Glutamatergic neuron (in vitro differentiated cells): ENCODE measurements around the gene LRGUK. TPM values are rescaled to one million over a fixed set of nuclear protein-coding genes. Genes with fewer than 3 reads are reported as not detected.
A peak's percentile ranks its signal among the peaks of the same experiment; 100 is the strongest.
"Not testable (repeated sequence)": the region's sequence is repeated elsewhere in the genome, so short reads cannot be mapped to it uniquely, and the experiment has no call there.

Experiments
- DNase-seq: peaks from one replicate; pipeline ENCODE4 v3.0.0; 2022
- H3K27ac Mint-ChIP-seq: one replicate; pipeline ENCODE4 v1.8.0; 2020; ENCODE audit warnings: mild to moderate bottlenecking, mixed read lengths, inconsistent platforms; ENCODE audit not compliant: unreplicated experiment
- H3K27me3 Mint-ChIP-seq: one replicate; pipeline ENCODE4 v1.8.0; 2020; ENCODE audit warnings: mild to moderate bottlenecking, moderate library complexity, mixed read lengths, inconsistent platforms; ENCODE audit not compliant: unreplicated experiment
- H3K36me3 Mint-ChIP-seq: one replicate; pipeline ENCODE4 v1.8.0; 2020; ENCODE audit warnings: mild to moderate bottlenecking, mixed read lengths, inconsistent platforms; ENCODE audit not compliant: unreplicated experiment
- H3K4me1 Mint-ChIP-seq: one replicate; pipeline ENCODE4 v1.8.0; 2020; ENCODE audit warnings: mild to moderate bottlenecking, low read depth, mixed read lengths, inconsistent platforms; ENCODE audit not compliant: unreplicated experiment
- H3K4me3 Mint-ChIP-seq: one replicate; pipeline ENCODE4 v1.8.0; 2020; ENCODE audit warnings: mild to moderate bottlenecking, mixed read lengths, inconsistent platforms; ENCODE audit not compliant: unreplicated experiment
- H3K9me3 Mint-ChIP-seq: one replicate; pipeline ENCODE4 v1.8.0; 2020; ENCODE audit warnings: mild to moderate bottlenecking, moderate library complexity, mixed read lengths, inconsistent platforms; ENCODE audit not compliant: unreplicated experiment
- CTCF ChIP-seq: fragments of 200-600 bp; sonication (generic); IDR thresholded peaks from one replicate; pipeline ENCODE4 v1.5.0; 2021; ENCODE audit not compliant: partially characterized antibody, unreplicated experiment
- long read RNA-seq: library from polyadenylated mRNA; unstranded; transcript quantifications from one replicate; pipeline ENCODE4 v2.0.0, GENCODE V29; 2020; ENCODE audit not compliant: unreplicated experiment
- total RNA-seq: library from RNA; stranded (reverse); fragmentation: NEBNext Ultra II Directional; extraction: Animal tissue kit (Norgen Biotek cat#: 25700); gene quantifications from one replicate; pipeline ENCODE4 v1.2.1, GENCODE V29; 2021; ENCODE audit not compliant: unreplicated experiment

Gene LRGUK
- total RNA-seq: 0.81 TPM
- long read RNA-seq: 0 reads

DNA sequence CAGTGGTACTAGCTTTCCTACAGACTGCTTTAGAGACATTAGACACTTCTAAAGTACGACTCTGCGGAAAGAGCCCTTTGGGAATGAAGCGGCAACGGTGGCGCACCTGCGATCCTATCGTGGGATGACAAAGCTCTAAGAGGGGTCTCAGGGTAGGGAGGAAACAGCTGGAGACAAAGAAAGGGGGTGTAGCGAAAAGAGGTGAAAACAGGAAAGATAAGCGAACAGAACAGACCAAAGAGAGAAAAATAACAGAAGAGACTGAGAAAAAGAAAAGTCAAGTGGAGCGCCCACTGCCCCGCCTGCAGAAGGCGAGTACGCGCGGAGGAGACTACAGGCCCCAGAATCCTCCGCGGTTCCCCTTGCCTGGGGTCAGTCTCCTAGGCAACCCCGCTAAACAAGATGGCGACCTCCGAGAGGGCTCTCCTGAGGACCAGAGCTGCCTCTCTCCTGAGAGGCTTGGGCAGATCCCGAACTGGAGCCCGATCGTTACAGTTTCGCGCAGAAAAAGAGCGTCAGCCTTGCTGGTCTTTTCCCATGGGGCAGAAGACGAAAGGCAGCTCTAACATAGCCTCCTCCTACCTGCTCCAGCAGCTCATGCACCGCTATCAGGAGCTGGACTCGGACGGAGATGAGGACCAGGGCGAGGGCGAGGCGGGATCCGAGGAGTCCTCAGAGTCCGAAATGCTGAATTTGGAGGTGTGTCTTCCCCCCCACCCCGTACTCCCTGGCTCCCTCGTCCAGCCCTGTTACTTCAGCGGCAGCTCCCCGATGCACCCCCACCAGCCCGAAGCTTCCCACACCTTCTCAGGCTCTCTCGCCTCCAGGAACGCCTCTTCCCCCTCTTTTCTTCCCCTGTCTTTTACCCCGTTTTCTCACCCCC is at the start of gene LRGUK:
Gene LRGUK (plus strand): TSS at position 375 of the 883 bp plus-strand sequence. CDS start 28 bp downstream, at position 403.
- H3K4me3 Mint-ChIP-seq: peak within 1 kb of the TSS; percentile 94
- H3K27me3 Mint-ChIP-seq: no peaks in the 10 kb centered on the region
- DNase-seq: peak; percentile 89
- H3K4me1 Mint-ChIP-seq: peaks cover 11% of the 10 kb centered on the region
- no peaks in the 10 kb centered on the region for H3K9me3 Mint-ChIP-seq
- H3K27ac Mint-ChIP-seq: peak within 1 kb of the TSS; percentile 89
- no peaks in the 10 kb centered on the region for H3K36me3 Mint-ChIP-seq
- no peak for TF ChIP-seq CTCF

DNA sequence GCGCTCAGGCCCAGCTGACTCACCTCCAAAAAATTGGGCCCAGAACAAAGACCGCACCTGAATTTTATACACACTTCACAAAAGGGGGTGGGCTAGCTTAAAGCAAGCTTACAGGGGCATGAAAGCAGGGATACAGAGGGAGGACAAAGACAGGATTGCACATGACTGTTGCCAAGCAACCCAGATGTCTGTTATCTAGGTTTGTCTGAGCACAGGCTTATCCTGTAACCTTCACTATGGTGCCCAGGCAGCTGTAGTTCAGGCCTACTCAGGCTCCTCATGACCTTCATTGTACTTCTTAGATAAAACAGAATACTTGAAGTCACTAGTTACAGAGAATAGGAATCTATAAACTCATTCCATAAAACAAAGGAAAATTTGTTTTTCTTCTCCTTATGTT is 49.6 kb upstream of the LRGUK start:
- not testable (repeated sequence) for H3K27ac Mint-ChIP-seq, H3K27me3 Mint-ChIP-seq, H3K4me1 Mint-ChIP-seq, DNase-seq, H3K9me3 Mint-ChIP-seq, H3K4me3 Mint-ChIP-seq
- peaks cover 23% of the 10 kb centered on the region for H3K36me3 Mint-ChIP-seq

DNA sequence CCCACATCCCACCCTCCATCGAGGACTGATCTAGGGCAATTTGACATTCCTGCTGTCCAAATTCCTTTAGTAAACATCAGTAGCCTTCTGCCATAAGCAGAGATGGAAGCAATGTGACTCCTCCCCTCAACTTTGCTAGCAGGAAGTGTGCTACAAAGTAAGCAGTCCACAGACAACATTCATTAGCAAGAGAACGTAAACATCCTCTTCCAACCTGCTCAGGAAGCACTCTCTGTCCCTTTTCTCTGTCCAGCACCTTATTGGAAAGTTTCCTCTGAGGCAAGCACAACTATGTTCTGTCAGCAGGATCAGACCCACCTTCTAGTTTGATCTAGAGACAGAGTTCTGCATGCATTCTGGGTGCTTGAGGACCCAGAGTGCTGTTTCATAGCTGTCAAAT is 48.1 kb upstream of the LRGUK start:
- Mint-ChIP-seq H3K27me3 (peaks cover 2% of the 10 kb centered on the region), H3K27ac (no peak overlapping the region), H3K4me3 (no peak overlapping the region), H3K4me1 (no peaks in the 10 kb centered on the region), H3K9me3 (peaks cover 6% of the 10 kb centered on the region), H3K36me3 (peaks cover 29% of the 10 kb centered on the region)
- TF ChIP-seq CTCF: no peak
- DNase-seq: no peak

DNA sequence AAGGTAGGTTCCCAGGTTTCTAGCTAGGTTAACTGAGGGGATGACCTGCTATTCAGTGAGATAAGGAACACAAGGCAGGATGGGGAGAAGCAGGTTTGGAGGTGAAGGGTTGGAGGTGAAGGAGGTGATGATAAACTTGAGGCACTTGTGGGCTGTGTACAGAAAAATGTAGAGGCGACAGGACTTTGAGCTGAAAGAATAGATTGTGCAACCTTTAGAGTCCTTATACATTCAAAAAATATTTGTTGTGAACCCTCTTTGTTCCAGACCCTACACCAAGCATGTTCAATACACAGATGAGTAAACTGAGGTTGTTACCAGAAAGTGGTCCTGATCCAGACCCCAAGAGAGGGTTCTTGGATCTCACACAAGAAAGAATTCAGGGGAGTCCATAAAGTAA is 45.4 kb upstream of the LRGUK start:
- TF ChIP-seq CTCF: no peak
- H3K4me3 Mint-ChIP-seq: no peak overlapping the region
- no peak overlapping the region for H3K27ac Mint-ChIP-seq
- no peak for DNase-seq
- peaks cover 2% of the 10 kb centered on the region for H3K9me3 Mint-ChIP-seq
- peaks cover 16% of the 10 kb centered on the region for H3K36me3 Mint-ChIP-seq
- H3K27me3 Mint-ChIP-seq: peaks cover 2% of the 10 kb centered on the region
- H3K4me1 Mint-ChIP-seq: no peaks in the 10 kb centered on the region

DNA sequence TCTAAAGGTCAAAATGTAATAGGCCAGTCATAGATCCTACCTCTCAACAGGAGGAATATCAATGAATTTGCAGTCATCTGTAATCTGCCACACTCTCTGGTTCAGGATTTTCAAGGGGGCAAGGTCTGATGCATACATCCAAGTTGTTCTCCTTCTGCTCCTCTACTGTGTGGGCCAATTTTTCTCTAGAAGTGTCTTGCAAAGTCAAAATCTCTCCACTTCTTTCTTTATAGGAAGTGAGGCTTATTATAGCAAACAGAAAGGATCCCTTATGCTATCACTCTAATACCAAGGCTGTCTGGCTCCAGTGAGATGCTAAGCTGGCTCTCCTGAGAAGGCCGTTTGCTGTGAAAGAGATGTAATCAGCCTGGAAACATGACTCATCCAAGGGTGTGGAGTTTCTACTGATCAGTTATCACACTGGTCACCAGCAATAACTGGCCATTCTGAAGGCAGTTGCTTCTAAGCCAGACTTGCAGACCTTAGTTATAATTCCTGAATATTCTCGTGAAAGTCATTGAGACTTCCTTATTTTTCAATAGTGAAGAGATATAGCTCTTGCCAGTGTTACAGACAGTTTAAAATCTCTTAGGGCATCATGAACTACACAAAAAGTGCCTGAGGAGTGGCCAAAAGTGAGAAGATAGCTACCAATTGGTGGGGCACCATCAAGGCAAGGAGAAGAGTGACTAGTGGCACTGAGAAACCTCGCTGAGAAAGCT is 43.2 kb upstream of the LRGUK start:
- Mint-ChIP-seq H3K4me1 (no peaks in the 10 kb centered on the region), H3K9me3 (peaks cover 2% of the 10 kb centered on the region), H3K27me3 (peaks cover 2% of the 10 kb centered on the region), H3K4me3 (no peak overlapping the region), H3K36me3 (peaks cover 13% of the 10 kb centered on the region), H3K27ac (no peak overlapping the region)
- no peak for DNase-seq
- TF ChIP-seq CTCF: no peak
